ENCODE measurements around the gene CTNNBL1.

GRCh38 chr20:37921341-37921929, 227.6 kb downstream of the CTNNBL1 start:
- TF ChIP-seq POLR2AphosphoS5 (IDR thresholded peaks at IDR 0.05; ENCODE audit: borderline replicate concordance, low read depth, low read length) (no peak), EZH2 (IDR thresholded peaks at IDR 0.05) (no peak)
